ENCODE results near the gene PPM1D.
A peak's percentile ranks its signal among the peaks of the same experiment; 100 is the strongest.
"Not testable (repeated sequence)": the region's sequence is repeated elsewhere in the genome, so short reads cannot be mapped to it uniquely, and the experiment has no call there.

The PPM1D gene

DNA sequence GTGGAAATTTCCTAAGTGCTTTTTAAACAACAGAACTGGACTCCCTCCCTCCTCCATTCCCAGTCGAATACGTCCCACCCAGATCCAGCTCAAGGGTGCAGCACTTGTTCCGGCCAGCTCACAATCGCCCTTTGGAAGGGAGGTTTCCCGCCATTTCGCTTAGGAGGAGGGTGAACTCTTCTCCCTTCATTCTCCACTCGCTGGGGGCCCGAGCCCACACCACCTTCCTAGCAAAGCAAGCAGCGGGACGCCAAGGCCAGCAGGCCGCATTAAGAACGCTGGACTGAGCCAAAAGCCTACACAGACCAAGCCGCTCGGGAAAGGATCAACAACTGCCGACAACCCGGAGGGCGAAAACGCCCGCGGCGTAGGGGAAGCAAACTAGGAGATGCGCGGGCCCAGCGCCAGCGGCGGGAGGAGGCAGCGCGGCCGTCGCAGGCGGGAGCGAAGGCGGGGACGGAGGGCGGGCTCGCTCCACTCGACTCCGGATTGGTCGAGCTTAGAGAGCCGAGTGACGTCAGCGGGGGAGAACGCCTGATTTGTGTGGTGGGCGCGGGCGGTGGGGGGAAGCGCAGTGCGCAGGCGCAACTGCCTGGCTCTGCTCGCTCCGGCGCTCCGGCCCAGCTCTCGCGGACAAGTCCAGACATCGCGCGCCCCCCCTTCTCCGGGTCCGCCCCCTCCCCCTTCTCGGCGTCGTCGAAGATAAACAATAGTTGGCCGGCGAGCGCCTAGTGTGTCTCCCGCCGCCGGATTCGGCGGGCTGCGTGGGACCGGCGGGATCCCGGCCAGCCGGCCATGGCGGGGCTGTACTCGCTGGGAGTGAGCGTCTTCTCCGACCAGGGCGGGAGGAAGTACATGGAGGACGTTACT, at the start of gene PPM1D:
TSS of gene PPM1D (plus strand) at position 574 of the 870 bp plus-strand sequence. CDS start at position 796, 222 bp downstream.
- peak; percentile 99 for DNase-seq (ENCODE audit: low spot score)

- DNase-seq (ENCODE audit: low spot score), result not testable (repeated sequence)
These were observed 47.7 kb upstream of the PPM1D start for GRCh38 chr17:60552255-60552654.

DNA sequence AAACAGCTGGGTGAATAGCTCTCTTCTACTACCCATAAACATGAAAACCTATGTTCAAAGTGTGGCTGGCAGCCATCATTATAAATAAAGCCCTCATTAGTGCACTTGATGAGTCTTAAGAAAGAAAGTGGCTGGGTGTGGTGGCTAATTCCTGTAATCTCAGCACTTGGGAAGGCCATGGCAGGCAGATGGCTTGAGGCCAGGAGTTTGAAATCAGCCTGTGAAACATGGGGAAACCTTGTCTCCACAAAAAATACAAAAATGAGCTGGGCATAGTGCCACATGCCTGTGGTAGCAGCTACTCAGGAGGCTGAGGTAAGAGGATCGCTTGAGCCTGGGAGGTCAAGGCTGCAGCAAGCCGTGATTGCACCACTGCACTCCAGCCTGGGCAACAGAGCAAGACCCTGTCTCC, 45.6 kb upstream of the PPM1D start:
- no peak for DNase-seq (ENCODE audit: low spot score)

GRCh38 chr17:60555786-60556185, 44.2 kb upstream of the PPM1D start:
- DNase-seq (ENCODE audit: low spot score), result no peak

- peak; percentile 38 for DNase-seq (ENCODE audit: low spot score)
These were observed 42.2 kb upstream of the PPM1D start for GRCh38 chr17:60557805-60558204.

GRCh38 chr17:60559659-60559994, 40.4 kb upstream of the PPM1D start:
- DNase-seq (ENCODE audit: low spot score), result no peak

DNA sequence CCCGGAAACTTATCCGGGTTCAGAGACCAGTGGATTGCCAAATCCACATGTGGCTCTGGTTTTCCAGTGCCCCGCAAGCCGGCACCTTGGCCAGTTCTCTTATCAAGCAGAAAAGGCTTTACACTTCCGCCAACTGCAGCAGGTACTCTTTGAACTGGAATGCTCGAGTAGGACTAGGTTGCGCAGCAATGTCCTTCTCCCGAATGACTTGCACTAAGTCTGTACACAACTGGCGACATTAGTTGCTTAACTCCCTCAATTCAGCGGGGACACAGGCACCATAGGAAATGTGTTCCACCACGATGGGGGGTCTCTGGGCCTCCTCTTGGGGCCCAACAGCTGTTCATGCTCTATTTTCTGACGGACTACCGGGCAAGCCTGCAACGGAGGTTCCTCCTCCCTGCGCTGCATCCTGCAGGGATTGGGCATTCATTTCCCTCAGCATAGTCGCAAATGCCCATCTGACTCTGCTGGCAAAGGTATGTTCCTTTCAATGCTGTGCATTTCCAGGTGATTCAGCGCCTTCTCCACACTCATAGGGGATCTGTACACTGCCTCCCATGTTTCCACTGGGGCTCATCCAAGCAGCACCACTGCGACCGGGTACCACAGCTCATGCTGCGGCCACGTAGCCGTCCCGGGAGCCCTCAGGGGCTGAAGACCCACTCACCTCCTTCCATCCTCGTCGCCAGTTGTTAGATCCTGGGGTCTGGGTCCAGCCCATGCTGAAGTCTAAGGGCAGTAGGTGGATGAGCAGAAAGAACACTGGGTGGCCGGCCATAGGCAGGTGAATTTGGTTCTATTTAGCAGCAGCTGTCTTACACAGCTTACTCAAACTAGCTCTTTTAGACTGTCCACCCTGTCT, 39.8 kb upstream of the PPM1D start:
- DNase-seq (ENCODE audit: low spot score), result no peak

- DNase-seq (ENCODE audit: low spot score), result no peak
These were observed 39.1 kb upstream of the PPM1D start for GRCh38 chr17:60560860-60561257.

GRCh38 chr17:60562421-60562820, 37.6 kb upstream of the PPM1D start:
- DNase-seq (ENCODE audit: low spot score), result no peak

- DNase-seq (ENCODE audit: low spot score), result no peak
These were observed 36.2 kb upstream of the PPM1D start for GRCh38 chr17:60563743-60564142.

- no peak for DNase-seq (ENCODE audit: low spot score)
These were observed 34.8 kb upstream of the PPM1D start for GRCh38 chr17:60565233-60565632.

- no peak for DNase-seq (ENCODE audit: low spot score)
These were observed 26.5 kb upstream of the PPM1D start for GRCh38 chr17:60573236-60574051.

DNA sequence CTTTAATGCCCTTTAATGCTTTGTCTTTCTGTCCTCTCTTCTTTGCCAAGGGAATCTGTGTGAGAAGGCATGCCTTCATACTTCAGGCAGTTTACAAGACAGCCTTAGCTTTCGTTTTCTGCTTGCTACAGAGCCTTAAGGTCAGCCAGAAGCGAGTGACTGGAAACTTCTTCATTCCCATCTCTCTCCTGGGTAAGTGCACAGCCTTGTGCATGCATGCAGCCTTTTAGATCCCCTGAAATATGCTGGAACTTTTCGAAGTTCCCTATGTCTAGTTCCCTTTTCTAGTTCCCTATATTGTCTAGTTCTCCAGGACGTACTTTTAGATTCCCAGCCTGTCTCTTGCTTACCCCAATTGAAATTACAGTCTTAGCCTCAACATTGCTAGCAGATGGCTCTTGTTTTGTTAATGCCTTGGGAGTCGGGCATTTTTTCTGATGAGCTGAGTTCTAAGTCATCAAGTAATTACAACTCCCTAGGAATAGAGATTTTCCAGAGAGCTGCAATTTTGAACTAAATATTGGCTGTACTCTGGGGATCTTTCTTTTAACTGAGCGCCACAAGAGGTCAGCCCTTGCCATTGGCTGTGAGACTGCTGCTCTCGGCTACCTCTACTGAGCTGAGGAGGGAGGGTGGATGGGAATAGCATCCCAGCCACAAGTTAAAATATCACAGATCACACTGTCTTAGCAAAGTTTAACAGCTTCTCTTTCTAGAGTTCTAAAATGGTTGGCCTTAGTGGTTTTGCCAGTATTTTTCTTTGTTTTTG, 22.7 kb upstream of the PPM1D start:
- DNase-seq (ENCODE audit: low spot score), result peak; percentile 40

GRCh38 chr17:60579090-60579489, 20.9 kb upstream of the PPM1D start:
- DNase-seq (ENCODE audit: low spot score), result no peak

DNA sequence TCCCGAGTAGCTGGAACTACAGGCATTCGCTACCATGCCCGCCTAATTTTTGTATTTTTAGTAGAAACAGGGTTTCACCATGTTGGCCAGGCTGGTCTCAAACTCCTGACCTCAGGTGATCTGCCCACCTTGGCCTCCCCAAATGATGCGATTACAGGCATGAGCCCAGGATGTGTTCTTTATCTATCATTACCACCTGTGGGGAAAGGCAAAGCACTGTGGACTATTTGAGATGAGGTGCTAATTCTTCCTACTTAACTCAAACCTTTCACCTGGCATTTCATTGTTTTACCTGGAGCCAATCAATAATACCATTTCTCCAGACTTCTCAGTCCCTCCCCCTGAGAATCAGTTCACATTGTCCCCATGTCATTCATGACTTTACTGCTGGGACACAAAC, 20.4 kb upstream of the PPM1D start:
- DNase-seq (ENCODE audit: low spot score), result no peak

DNA sequence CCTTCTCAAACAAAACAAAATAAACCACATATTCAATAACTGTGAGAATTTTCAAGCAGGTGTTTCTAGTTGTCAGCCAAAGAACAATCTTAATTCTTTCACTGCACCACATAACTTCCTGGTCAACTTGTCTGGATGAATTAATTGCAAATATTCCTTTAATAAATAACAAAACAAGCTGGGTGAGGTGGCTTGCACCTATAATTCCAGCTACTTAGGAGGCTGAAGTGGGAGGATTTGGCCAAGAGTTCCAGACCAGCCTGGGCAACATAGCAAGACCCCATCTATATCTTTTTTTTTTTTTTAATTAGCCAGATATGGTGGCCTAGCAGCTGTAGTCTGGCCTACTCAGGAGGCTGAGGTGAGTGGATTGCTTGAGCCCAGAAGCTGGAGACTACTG, 17.0 kb upstream of the PPM1D start:
- DNase-seq (ENCODE audit: low spot score), result no peak

DNA sequence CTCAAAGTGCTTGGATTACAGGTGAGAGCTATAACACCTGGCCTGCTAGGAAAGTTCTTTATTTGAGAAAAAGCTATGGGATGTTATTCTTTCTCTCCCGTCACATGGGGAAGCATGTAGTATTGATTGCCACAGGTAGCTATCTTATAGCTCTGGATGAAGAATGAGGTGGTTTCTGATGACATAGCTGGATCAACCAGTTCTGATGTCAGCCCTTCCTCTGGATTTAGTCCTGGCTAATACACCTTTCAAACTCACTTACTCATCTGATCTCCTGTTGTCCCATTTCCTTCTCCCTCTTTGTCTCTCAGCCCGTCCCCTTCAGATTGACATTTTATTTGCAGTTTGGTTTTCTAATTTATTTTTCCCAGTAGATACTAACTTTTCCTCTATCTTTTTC, 14.1 kb upstream of the PPM1D start:
- no peak for DNase-seq (ENCODE audit: low spot score)

- DNase-seq (ENCODE audit: low spot score), result no peak
These were observed 13.6 kb upstream of the PPM1D start for GRCh38 chr17:60586288-60586974.

DNA sequence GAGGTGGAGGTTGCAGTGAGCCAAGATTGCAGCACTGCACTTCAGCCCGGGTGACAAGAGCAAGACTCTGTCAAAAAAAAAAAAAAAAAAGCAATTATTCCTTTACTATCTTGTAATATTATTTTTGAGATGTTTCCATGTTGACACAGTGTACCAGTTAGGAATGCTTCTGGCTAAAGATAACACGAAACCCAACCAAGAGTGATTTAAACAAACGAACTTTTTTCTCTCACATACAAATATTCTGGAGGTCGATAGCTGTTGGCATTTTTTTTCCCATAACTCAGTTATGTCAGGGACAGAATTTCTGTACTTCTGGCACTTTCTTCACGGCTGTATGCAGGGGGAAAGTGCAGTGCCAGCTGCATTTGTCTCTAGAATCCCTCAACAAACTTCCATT, 9.9 kb upstream of the PPM1D start:
- no peak for DNase-seq (ENCODE audit: low spot score)

DNA sequence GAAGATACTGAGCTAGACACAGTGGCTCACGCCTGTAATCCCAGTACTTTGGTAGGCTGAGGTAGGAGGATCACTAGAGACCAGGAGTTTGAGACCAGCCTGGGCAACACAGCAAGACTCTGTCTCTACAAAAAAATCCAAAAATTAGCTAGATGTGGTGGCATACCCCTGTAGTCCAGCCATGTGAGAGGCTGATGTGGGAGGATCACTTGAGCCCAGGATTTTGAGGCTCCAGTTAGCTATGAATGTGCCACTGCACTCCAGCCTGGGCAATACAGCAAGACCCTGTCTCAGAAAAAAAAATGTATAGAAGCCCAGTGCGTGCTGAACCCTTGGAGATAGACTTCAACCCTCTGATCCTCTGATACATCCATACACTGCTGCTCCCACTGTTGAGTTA, 7.2 kb upstream of the PPM1D start:
- no peak for DNase-seq (ENCODE audit: low spot score)

All from NAMALWA (cell line).